ENCODE data around the gene PPP2R2D.

- TF ChIP-seq, protein P1, sequence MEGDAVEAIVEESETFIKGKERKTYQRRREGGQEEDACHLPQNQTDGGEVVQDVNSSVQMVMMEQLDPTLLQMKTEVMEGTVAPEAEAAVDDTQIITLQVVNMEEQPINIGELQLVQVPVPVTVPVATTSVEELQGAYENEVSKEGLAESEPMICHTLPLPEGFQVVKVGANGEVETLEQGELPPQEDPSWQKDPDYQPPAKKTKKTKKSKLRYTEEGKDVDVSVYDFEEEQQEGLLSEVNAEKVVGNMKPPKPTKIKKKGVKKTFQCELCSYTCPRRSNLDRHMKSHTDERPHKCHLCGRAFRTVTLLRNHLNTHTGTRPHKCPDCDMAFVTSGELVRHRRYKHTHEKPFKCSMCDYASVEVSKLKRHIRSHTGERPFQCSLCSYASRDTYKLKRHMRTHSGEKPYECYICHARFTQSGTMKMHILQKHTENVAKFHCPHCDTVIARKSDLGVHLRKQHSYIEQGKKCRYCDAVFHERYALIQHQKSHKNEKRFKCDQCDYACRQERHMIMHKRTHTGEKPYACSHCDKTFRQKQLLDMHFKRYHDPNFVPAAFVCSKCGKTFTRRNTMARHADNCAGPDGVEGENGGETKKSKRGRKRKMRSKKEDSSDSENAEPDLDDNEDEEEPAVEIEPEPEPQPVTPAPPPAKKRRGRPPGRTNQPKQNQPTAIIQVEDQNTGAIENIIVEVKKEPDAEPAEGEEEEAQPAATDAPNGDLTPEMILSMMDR (IDR thresholded peaks at IDR 0.05), result no peak
- no peak for TF ChIP-seq POLR2A (IDR thresholded peaks at IDR 0.05)
These were observed 30.4 kb upstream of the PPP2R2D start for GRCh38 chr10:131870411-131870810.
